ENCODE data around the gene USP24.

DNA sequence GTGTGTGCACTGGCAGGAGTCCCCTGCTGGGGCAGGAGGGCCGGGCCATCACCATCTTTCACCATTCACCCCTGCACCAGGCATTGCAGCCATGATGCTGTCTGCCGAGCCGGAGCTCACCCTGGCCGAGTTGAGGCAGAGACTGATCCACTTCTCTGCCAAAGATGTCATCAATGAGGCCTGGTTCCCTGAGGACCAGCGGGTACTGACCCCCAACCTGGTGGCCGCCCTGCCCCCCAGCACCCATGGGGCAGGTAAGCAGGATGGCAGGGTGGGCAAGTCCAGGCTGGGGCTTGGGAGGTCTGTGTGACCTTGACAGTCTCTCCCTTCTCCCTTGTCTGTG, 157.2 kb downstream of the USP24 start:
- TF ChIP-seq, protein P1, sequence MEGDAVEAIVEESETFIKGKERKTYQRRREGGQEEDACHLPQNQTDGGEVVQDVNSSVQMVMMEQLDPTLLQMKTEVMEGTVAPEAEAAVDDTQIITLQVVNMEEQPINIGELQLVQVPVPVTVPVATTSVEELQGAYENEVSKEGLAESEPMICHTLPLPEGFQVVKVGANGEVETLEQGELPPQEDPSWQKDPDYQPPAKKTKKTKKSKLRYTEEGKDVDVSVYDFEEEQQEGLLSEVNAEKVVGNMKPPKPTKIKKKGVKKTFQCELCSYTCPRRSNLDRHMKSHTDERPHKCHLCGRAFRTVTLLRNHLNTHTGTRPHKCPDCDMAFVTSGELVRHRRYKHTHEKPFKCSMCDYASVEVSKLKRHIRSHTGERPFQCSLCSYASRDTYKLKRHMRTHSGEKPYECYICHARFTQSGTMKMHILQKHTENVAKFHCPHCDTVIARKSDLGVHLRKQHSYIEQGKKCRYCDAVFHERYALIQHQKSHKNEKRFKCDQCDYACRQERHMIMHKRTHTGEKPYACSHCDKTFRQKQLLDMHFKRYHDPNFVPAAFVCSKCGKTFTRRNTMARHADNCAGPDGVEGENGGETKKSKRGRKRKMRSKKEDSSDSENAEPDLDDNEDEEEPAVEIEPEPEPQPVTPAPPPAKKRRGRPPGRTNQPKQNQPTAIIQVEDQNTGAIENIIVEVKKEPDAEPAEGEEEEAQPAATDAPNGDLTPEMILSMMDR (IDR thresholded peaks at IDR 0.05) = no peak
- no peak for TF ChIP-seq POLR2A (IDR thresholded peaks at IDR 0.05)
